DMS114 treated with DMSO at 0.1 percent for 48 hours (cell line): ENCODE measurements around the gene DNAJB11.
"Not testable (repeated sequence)": the region's sequence is repeated elsewhere in the genome, so short reads cannot be mapped to it uniquely, and the experiment has no call there.

Experiments used
- DNase-seq: peaks from one replicate; lab custom pipeline; 2025; ENCODE audit not compliant: unreplicated experiment; lab: John Stamatoyannopoulos, UW

DNAJB11 gene

GRCh38 chr3:186551387-186551786 is 19.1 kb upstream of the DNAJB11 start:
- DNase-seq: no peak

GRCh38 chr3:186552408-186553031 is 18.0 kb upstream of the DNAJB11 start:
- DNase-seq: no peak

GRCh38 chr3:186564586-186564985 is 5.9 kb upstream of the DNAJB11 start:
- DNase-seq: no peak

- DNase-seq: no peak
Measured at GRCh38 chr3:186566772-186567071, 3.8 kb upstream of the DNAJB11 start.

- peak; percentile 73 for DNase-seq
Measured at GRCh38 chr3:186567072-186567921, 3.2 kb upstream of the DNAJB11 start, which contains the start of gene TBCCD1. Gene TBCCD1, minus strand, starts transcription at chr3:186567339. Its CDS starts 3,010 bp downstream, at chr3:186564329.

GRCh38 chr3:186569361-186569760 is 1.2 kb upstream of the DNAJB11 start:
- not testable (repeated sequence) for DNase-seq

GRCh38 chr3:186569779-186570095 is 783 bp upstream of the DNAJB11 start:
- DNase-seq: no peak

- DNase-seq: no peak
Measured at GRCh38 chr3:186570941-186571643, 572 bp downstream of the DNAJB11 start.

- DNase-seq: no peak
Measured at GRCh38 chr3:186571644-186572013, 1.1 kb downstream of the DNAJB11 start.

GRCh38 chr3:186577521-186577920 is 7.0 kb downstream of the DNAJB11 start:
- no peak for DNase-seq

- no peak for DNase-seq
Measured at GRCh38 chr3:186580785-186581184, 10.3 kb downstream of the DNAJB11 start.

GRCh38 chr3:186582541-186582940 is 12.0 kb downstream of the DNAJB11 start:
- no peak for DNase-seq

GRCh38 chr3:186583831-186584230 is 13.3 kb downstream of the DNAJB11 start:
- no peak for DNase-seq

- not testable (repeated sequence) for DNase-seq
Measured at GRCh38 chr3:186586245-186586644, 15.7 kb downstream of the DNAJB11 start.

GRCh38 chr3:186587183-186587582 is 16.7 kb downstream of the DNAJB11 start:
- no peak for DNase-seq

GRCh38 chr3:186588632-186589031 is 18.1 kb downstream of the DNAJB11 start:
- no peak for DNase-seq

GRCh38 chr3:186589121-186589520 is 18.6 kb downstream of the DNAJB11 start:
- DNase-seq: no peak

- no peak for DNase-seq
Measured at GRCh38 chr3:186589856-186590579, 19.5 kb downstream of the DNAJB11 start.

GRCh38 chr3:186590580-186591295 is 20.2 kb downstream of the DNAJB11 start:
- no peak for DNase-seq

GRCh38 chr3:186592682-186593081 is 22.2 kb downstream of the DNAJB11 start:
- no peak for DNase-seq

GRCh38 chr3:186593862-186594261 is 23.3 kb downstream of the DNAJB11 start:
- no peak for DNase-seq
